Measurements from ENCODE around the gene ACTL10. TPM values are rescaled to one million over a fixed set of nuclear protein-coding genes. Genes with fewer than 3 reads are reported as not detected.

The ACTL10 gene
- total and polyA plus RNA-seq, 2 of the 13 experiments (the other 11 are each of a cell fraction or from before 2014, with no cell fraction given), result not detected

DNA sequence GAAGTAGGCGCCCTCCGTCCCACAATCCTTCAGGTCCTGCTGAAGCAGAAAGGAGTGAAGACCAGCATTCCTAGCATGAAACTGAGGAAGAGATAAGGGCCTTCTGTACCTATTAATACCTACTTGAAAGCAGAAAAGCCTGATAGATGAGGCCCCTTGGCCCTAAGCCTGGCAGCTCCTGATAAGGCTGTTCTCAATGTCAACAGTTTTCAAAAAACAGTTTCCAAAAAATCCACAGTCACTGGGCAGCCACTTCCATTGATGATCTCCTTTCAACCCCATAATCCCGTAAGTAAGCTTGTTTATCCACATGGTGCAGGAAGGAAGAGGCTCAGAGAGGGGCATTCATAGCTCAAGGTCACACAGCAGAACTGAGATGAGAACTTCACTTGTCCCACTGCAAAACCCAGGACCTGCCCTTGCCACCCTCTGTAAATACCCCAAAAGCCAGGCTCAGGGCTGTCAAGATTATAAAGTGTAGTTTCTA lies 22.2 kb downstream of the ACTL10 start (continued):
- TF ChIP-seq EP300 (IDR thresholded peaks at IDR 0.05; ENCODE audit: low read depth in 2 of 2, low read length in 2 of 2) (peak in 1 of 2 experiments; percentile 77; a peak in 1 of 4 replicates), EP300 (CRISPR knock-in tag; IDR thresholded peaks at IDR 0.05; ENCODE audit: borderline replicate concordance) (peak; percentile 91), ATF1 (CRISPR knock-in tag; IDR thresholded peaks at IDR 0.05) (no peak), SRY (CRISPR knock-in tag; IDR thresholded peaks at IDR 0.05) (no peak), ZNF883 (CRISPR knock-in tag; IDR thresholded peaks at IDR 0.05; ENCODE audit: not compliant biosample characterization) (no peak), NPAS2 (CRISPR knock-in tag; IDR thresholded peaks at IDR 0.05; ENCODE audit: borderline replicate concordance) (no peak), HDAC2 (CRISPR knock-in tag; IDR thresholded peaks at IDR 0.05) (peak; percentile 73; the same call in 1 of the 2 replicates), ZNF775 (CRISPR knock-in tag; IDR thresholded peaks at IDR 0.05; ENCODE audit: borderline replicate concordance) (no peak), AGO2 (optimal IDR thresholded peaks at IDR 0.05; ENCODE audit: low read depth, low read length) (no peak), FLYWCH1 (CRISPR knock-in tag; IDR thresholded peaks at IDR 0.05) (peak; percentile 58; the same call in 1 of the 2 replicates), ZFP36L1 (CRISPR knock-in tag; IDR thresholded peaks at IDR 0.05) (no peak)
- TF ChIP-seq, protein P1, sequence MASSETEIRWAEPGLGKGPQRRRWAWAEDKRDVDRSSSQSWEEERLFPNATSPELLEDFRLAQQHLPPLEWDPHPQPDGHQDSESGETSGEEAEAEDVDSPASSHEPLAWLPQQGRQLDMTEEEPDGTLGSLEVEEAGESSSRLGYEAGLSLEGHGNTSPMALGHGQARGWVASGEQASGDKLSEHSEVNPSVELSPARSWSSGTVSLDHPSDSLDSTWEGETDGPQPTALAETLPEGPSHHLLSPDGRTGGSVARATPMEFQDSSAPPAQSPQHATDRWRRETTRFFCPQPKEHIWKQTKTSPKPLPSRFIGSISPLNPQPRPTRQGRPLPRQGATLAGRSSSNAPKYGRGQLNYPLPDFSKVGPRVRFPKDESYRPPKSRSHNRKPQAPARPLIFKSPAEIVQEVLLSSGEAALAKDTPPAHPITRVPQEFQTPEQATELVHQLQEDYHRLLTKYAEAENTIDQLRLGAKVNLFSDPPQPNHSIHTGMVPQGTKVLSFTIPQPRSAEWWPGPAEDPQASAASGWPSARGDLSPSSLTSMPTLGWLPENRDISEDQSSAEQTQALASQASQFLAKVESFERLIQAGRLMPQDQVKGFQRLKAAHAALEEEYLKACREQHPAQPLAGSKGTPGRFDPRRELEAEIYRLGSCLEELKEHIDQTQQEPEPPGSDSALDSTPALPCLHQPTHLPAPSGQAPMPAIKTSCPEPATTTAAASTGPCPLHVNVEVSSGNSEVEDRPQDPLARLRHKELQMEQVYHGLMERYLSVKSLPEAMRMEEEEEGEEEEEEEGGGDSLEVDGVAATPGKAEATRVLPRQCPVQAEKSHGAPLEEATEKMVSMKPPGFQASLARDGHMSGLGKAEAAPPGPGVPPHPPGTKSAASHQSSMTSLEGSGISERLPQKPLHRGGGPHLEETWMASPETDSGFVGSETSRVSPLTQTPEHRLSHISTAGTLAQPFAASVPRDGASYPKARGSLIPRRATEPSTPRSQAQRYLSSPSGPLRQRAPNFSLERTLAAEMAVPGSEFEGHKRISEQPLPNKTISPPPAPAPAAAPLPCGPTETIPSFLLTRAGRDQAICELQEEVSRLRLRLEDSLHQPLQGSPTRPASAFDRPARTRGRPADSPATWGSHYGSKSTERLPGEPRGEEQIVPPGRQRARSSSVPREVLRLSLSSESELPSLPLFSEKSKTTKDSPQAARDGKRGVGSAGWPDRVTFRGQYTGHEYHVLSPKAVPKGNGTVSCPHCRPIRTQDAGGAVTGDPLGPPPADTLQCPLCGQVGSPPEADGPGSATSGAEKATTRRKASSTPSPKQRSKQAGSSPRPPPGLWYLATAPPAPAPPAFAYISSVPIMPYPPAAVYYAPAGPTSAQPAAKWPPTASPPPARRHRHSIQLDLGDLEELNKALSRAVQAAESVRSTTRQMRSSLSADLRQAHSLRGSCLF (CRISPR knock-in tag; IDR thresholded peaks at IDR 0.05; ENCODE audit: borderline replicate concordance), result no peak
- TF ChIP-seq, protein P2, sequence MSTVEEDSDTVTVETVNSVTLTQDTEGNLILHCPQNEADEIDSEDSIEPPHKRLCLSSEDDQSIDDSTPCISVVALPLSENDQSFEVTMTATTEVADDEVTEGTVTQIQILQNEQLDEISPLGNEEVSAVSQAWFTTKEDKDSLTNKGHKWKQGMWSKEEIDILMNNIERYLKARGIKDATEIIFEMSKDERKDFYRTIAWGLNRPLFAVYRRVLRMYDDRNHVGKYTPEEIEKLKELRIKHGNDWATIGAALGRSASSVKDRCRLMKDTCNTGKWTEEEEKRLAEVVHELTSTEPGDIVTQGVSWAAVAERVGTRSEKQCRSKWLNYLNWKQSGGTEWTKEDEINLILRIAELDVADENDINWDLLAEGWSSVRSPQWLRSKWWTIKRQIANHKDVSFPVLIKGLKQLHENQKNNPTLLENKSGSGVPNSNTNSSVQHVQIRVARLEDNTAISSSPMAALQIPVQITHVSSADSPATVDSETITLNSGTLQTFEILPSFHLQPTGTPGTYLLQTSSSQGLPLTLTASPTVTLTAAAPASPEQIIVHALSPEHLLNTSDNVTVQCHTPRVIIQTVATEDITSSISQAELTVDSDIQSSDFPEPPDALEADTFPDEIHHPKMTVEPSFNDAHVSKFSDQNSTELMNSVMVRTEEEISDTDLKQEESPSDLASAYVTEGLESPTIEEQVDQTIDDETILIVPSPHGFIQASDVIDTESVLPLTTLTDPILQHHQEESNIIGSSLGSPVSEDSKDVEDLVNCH (CRISPR knock-in tag; IDR thresholded peaks at IDR 0.05), result no peak
- TF ChIP-seq, protein P3, sequence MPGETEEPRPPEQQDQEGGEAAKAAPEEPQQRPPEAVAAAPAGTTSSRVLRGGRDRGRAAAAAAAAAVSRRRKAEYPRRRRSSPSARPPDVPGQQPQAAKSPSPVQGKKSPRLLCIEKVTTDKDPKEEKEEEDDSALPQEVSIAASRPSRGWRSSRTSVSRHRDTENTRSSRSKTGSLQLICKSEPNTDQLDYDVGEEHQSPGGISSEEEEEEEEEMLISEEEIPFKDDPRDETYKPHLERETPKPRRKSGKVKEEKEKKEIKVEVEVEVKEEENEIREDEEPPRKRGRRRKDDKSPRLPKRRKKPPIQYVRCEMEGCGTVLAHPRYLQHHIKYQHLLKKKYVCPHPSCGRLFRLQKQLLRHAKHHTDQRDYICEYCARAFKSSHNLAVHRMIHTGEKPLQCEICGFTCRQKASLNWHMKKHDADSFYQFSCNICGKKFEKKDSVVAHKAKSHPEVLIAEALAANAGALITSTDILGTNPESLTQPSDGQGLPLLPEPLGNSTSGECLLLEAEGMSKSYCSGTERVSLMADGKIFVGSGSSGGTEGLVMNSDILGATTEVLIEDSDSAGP (CRISPR knock-in tag; IDR thresholded peaks at IDR 0.05; ENCODE audit: borderline replicate concordance), result no peak
- TF ChIP-seq, protein P4, sequence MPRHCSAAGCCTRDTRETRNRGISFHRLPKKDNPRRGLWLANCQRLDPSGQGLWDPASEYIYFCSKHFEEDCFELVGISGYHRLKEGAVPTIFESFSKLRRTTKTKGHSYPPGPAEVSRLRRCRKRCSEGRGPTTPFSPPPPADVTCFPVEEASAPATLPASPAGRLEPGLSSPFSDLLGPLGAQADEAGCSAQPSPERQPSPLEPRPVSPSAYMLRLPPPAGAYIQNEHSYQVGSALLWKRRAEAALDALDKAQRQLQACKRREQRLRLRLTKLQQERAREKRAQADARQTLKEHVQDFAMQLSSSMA (CRISPR knock-in tag; IDR thresholded peaks at IDR 0.05), result no peak
- TF ChIP-seq, protein P5, sequence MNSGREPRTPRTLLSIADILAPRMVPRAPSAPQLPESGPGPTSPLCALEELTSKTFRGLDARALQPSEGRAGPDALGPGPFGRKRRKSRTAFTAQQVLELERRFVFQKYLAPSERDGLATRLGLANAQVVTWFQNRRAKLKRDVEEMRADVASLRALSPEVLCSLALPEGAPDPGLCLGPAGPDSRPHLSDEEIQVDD (CRISPR knock-in tag; IDR thresholded peaks at IDR 0.05; ENCODE audit: borderline replicate concordance), result 0 out of 2 replicates have a peak, but pooled peaks have one; percentile 36
- TF ChIP-seq, protein P6, sequence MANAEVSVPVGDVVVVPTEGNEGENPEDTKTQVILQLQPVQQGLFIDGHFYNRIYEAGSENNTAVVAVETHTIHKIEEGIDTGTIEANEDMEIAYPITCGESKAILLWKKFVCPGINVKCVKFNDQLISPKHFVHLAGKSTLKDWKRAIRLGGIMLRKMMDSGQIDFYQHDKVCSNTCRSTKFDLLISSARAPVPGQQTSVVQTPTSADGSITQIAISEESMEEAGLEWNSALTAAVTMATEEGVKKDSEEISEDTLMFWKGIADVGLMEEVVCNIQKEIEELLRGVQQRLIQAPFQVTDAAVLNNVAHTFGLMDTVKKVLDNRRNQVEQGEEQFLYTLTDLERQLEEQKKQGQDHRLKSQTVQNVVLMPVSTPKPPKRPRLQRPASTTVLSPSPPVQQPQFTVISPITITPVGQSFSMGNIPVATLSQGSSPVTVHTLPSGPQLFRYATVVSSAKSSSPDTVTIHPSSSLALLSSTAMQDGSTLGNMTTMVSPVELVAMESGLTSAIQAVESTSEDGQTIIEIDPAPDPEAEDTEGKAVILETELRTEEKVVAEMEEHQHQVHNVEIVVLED (CRISPR knock-in tag; IDR thresholded peaks at IDR 0.05; ENCODE audit: borderline replicate concordance), result no peak
